Embryonic facial prominence (tissue), 1 donor: ENCODE results near the gene PPP1R1C.
"Not testable (repeated sequence)": the region's sequence is repeated elsewhere in the genome, so short reads cannot be mapped to it uniquely, and the experiment has no call there.

Experiments
- DNase-seq: peaks from one replicate; pipeline ENCODE4 v3.0.0-alpha.2; 2016; ENCODE audit errors: extremely low spot score

The PPP1R1C gene, protein sequence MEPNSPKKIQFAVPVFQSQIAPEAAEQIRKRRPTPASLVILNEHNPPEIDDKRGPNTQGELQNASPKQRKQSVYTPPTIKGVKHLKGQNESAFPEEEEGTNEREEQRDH

GRCh38 chr2:181985632-181986205 is at the start of gene PPP1R1C:
Gene PPP1R1C (plus strand): TSS chr2:181985853. CDS start chr2:181986111, 258 bp downstream.
- no peak for DNase-seq

DNA sequence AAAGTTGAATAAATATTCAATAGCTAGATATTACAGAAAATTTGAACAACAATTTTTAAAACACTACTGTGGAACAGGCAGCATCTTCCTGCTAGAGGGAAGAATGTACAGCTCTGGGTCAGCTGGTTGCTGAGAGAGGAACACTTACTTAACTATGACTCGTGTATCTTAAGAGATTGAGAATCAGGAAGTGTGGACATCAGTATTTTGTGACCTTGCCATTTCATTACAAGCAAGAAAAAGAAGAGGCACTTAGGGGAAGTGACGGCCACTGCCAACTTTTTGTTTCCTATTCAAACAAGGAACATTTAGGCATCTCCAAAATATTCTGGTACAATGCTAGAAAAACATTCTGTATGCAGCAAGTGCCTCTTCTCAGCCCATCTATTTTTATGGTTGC is 48.2 kb upstream of the PPP1R1C start:
- DNase-seq, result no peak

GRCh38 chr2:181943411-181944124 is 42.1 kb upstream of the PPP1R1C start:
- DNase-seq, result no peak

DNA sequence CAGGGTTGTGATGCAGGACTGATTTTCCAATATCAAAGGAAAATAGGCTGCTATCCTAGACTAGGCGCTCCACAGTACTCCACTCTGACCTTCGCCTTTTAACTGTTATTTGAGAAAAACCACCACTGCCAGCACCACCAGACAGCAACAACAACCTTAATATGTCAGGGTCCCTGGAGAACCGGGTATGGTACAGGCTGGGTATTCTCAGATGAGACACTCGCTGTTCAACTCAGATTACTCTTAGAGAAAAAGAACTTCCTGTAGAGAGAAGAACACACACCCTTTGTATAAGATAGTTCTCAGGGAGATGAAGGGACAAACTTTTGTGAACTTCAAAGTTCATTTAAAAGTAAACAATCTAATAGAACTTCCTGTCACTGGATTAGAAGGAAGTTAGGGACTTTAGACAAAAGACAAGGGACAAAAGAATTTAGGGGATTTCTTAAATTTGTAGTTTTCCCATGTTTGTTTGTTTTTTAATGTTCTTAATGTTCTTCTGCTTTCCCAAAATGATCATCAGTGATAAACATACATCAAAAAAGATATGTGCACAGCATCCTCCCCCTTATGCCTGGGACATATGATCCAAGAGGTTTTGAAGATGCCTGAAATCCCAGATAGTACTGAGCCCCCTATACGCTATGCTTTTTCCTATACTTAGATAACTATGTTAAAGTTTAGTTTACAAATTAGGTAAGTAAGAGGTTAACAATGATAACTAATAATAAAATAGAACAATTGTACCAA is 41.3 kb upstream of the PPP1R1C start:
- DNase-seq, result no peak

- DNase-seq, result no peak
Observed at GRCh38 chr2:181944914-181945291, 40.8 kb upstream of the PPP1R1C start.

GRCh38 chr2:181946444-181947127 is 39.1 kb upstream of the PPP1R1C start:
- DNase-seq, result no peak

- DNase-seq, result no peak
Observed at GRCh38 chr2:181947273-181947672, 38.4 kb upstream of the PPP1R1C start.

DNA sequence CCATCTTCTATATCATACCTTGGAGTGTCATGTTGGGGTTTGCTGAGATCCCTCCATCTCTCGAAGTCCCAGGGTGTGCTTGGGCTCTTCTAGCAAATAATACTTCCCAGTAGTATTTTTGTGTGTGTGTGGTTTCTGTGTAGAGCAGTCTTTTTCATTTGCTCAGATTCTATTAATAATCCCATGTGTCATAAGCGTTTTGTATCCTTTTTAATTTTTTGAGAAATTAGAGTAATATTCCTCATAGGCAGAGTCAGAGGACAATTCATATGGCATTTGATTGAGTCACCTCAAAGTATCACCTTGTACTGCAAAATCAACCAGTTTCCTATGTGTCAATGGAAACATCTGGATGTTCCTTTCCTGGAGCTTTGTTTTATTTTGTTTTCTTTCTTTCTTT is 37.4 kb upstream of the PPP1R1C start:
- DNase-seq, result no peak

DNA sequence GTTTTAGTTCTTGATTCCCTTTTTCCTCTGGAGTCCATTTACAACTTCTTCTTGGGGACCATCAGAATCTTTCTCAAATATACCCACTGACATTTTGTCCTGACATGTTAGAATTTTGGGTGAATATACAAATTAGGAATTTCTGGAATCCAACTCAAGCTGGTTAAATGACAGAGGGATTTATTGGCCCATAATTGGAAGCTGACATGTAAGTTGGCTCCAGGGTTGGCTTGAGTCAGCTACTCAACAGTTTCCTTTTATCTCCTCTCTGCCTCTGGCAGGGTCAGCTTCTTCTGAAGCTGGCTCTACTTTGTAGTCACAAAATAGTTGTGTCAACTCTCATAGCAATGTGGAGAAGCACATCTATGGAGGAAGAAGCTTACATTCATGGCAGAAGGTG is 36.6 kb upstream of the PPP1R1C start:
- no peak for DNase-seq

- no peak for DNase-seq
Observed at GRCh38 chr2:181952404-181953226, 33.0 kb upstream of the PPP1R1C start.

DNA sequence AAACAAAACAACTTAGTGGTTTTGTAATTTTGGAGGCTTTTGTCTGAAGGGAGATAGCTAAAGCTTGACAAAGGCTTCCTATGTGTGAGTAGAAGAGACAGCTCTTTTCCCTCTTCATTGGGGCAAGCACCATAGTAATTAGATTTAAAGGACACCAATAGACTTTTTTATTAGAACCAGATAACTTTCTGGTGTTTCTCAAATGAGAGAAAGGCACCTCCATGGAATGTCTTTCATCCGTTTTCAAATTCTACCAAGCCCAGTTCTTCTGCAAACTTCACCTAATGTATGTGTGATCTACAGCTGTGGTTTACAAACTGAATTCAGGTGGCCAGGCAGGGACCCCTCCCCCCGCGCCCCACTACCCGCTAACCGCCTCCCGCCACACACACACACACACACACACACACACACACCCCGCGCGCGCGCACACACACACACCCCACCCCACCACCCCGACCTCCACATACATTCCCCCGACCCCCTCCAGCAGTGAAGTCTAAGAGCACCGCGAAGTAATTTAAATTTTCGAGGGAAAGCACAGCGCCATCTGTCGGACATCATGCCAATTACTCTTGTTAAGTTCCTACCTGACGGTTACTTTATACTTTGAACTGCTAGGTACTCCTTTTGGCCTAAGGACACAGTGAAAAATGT is 31.6 kb upstream of the PPP1R1C start:
- DNase-seq, result peak; percentile 51

DNA sequence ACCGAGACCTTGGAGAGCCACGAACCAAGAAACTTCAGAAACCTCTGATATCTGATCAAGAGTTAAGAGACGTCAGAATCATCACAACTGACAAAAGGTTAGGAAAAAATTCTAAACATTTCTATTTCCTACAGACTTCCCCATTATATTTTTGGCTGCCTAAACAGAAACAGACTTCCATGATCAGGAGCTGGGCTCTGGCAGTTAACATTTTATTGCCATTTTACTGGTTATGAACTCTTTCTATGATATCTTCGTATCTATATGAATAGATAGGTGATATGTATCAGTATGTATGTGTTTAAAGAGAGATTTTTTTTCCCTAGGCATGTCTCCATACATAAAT is 31.1 kb upstream of the PPP1R1C start:
- no peak for DNase-seq

- peak; percentile 16 for DNase-seq
Observed at GRCh38 chr2:181955010-181955409, 30.6 kb upstream of the PPP1R1C start.

GRCh38 chr2:181955866-181956265 is 29.8 kb upstream of the PPP1R1C start:
- not testable (repeated sequence) for DNase-seq

DNA sequence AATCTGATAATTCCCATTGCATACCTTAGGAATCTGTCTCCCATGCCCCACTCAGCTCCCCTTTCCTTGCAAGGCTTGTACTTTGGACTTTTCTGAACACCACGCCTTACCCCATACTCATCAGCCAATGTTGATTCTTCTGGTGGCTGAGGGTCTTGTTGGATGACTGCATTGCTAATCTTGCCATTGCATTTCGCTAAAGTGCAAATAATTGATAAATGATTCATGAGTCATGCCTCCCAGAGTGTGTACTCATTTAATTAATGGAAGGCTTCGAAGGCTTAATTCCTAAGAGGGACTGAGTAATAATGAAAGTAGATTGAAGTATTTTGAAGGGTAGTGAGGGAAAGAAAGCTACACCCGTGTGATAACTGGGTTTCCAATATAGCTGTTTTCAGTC is 28.0 kb upstream of the PPP1R1C start:
- no peak for DNase-seq

DNA sequence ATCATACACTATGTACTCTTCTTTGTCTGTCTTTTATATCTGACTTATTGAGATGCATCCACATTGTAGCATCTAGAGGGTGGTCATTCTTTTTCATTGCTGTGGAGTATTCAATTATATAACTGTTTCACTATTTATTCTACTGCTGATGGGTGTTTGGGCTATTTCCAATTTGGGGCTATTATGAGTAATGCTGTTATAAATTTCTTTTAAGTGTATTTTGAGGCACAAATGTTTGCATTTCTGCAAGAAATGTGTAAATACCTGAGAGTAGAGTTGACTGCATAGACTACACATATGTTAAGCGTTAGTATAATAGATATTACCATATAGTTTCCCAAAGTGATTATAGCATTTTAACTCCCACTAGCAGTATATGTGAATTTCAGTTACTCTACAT is 26.9 kb upstream of the PPP1R1C start:
- no peak for DNase-seq

- no peak for DNase-seq
Observed at GRCh38 chr2:181959508-181959907, 26.1 kb upstream of the PPP1R1C start.

DNA sequence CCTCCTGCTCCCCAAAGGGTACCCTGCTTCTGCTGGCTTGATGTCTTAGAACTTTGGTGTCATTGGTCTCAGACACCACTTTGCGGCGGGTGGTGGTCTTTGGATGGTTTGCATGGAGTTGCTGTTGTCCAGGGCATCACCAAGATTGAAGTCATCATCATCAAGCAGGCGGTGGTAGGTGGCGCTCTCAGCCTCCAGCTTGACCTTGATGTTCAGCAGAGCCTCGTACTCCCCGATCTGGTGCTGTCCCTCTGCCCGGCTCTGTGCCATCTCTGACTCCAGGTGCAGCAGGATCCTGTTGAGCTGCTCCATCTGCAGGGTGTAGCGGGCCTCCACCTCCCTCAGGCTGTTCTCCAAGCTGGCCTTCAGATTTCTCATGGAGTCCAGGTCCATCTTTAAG is 24.5 kb upstream of the PPP1R1C start:
- not testable (repeated sequence) for DNase-seq

GRCh38 chr2:181962142-181962541 is 23.5 kb upstream of the PPP1R1C start:
- DNase-seq, result no peak

DNA sequence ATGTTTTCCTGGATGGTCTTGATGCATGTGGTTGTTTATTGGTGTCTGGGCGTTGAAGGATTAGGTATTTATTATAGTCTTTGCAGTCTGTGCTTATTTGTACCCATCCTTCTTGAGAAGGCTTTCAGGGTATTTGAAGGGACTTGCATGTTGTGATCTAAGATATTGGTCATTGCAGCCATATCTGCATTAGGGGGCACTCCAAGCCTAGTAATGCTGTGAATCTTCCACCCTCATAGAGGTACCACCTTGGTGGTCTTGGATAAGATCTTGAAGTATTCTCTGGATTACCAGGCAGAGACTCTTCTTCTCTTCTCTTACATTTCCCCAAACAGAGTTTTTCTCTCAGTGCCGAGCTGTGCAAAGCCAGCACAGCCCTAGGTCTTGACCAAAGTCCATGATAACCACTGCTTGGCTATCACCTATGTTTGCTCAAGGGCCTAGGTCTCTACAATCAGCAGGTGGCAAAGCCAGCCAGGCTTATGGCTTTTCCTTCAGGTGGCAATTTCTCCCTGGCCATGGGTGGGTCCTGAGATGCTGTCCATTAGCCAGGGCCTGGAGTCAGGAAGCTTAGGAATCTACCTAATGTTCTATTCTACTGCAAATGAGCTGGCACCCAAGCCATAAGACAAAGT is 15.4 kb upstream of the PPP1R1C start:
- DNase-seq, result no peak
